Uterus (tissue), 4 donors: ENCODE results near the gene CLCN3. TPM values are rescaled to one million over a fixed set of nuclear protein-coding genes. Genes with fewer than 3 reads are reported as not detected.

Experiments
- DNase-seq, 2 donors: peaks; one replicate each; pipeline ENCODE4 v3.0.0-alpha.2; 2019 to 2020
- H3K27ac ChIP-seq, 2 donors: fragments of 200-600 bp; sonication (generic); 1 replicate in 1 of 2; 2 replicates in 1 of 2; pipeline ENCODE4 v1.5.1; 2016 to 2018
- H3K27me3 ChIP-seq, 2 donors: fragments of 200-600 bp; sonication (generic); one replicate each; pipeline ENCODE4 v1.5.1; 2018 to 2019; ENCODE audit warnings: control low read depth in 1 of 2
- H3K36me3 ChIP-seq, 2 donors: fragments of 200-600 bp; sonication (generic); one replicate each; pipeline ENCODE4 v1.5.1; 2019; ENCODE audit warnings: control low read depth in 1 of 2
- H3K4me1 ChIP-seq, 2 donors: fragments of 200-600 bp; sonication (generic); one replicate each; pipeline ENCODE4 v1.5.1; 2018 to 2019; ENCODE audit warnings: control low read depth in 1 of 2
- H3K4me3 ChIP-seq, 2 donors: fragments of 200-600 bp; sonication (generic); 1 replicate in 1 of 2; 2 replicates in 1 of 2; pipeline ENCODE4 v1.5.1; 2018 to 2019; ENCODE audit warnings: mild to moderate bottlenecking in 1 of 2
- H3K9me3 ChIP-seq, 2 donors: fragments of 200-600 bp; sonication (generic); one replicate each; pipeline ENCODE4 v1.5.1; 2019; ENCODE audit warnings: control low read depth in 1 of 2
- POLR2A ChIP-seq, 2 donors: fragments of 450-650 bp; IDR thresholded peaks; one replicate each; pipeline ENCODE4 v1.6.1; 2016; ENCODE audit warnings: antibody characterized with exemption in 2 of 2, mild to moderate bottlenecking in 1 of 2, moderate library complexity in 1 of 2
- intact Hi-C: fragments of 100-400 bp; cut with DNase I; formaldehyde crosslinking; loops from one replicate; pipeline ENCODE4 v1.15.1; 2023; ENCODE audit warnings: low total_unique reads
- total RNA-seq, 4 donors: library from RNA; depleted of rRNA in 3 of 4; stranded (reverse); fragments of >200 nt in 3 of 4; gene quantifications; one replicate each; pipeline versions ENCODE4 v1.1.0 to v1.2.4, GENCODE V29; 2014 to 2023
- TF ChIP-seq, protein P1 (sequence below), 4 experiments: fragments of 200-600 bp in 2 of 4; fragments of 450-650 bp in 2 of 4; sonication (generic) in 2 of 4; IDR thresholded peaks; one replicate each; pipeline ENCODE4 v1.5.1; 2016 to 2019; ENCODE audit warnings: antibody characterized with exemption in 4 of 4, mild to moderate bottlenecking in 2 of 4, moderate library complexity in 1 of 4
- donor health status: DM: yes; HTN: yes; CAD: no.

Gene CLCN3
- total RNA-seq, 4 donors from 2014 or later, result 12.4 to 57.3 (median 33.5) TPM

DNA sequence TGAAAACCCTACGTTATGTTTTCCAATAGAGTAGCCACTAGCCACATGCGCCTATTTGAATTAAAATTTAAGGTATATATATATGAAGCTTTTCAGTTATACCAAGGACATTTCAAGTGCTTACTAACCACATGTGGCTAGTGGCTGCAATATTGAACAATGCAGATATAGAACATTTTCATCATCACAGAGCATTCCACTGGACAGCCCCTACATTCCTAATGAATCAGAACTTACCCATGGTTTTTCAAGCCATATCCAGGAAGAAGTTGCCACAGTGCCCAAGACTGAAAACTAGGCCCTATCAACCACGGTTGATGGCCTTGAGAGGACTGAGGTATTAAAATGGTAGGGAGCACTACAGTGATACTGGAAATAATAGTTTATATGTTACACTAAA lies 37.7 kb upstream of the CLCN3 start:
- H3K27me3 ChIP-seq, result peaks cover 0 to 6% of the 10 kb centered on the region in 2 donors
- H3K36me3 ChIP-seq, result no peaks in the 10 kb centered on the region
- no peak overlapping the region for H3K27ac ChIP-seq
- TF ChIP-seq, protein P1, sequence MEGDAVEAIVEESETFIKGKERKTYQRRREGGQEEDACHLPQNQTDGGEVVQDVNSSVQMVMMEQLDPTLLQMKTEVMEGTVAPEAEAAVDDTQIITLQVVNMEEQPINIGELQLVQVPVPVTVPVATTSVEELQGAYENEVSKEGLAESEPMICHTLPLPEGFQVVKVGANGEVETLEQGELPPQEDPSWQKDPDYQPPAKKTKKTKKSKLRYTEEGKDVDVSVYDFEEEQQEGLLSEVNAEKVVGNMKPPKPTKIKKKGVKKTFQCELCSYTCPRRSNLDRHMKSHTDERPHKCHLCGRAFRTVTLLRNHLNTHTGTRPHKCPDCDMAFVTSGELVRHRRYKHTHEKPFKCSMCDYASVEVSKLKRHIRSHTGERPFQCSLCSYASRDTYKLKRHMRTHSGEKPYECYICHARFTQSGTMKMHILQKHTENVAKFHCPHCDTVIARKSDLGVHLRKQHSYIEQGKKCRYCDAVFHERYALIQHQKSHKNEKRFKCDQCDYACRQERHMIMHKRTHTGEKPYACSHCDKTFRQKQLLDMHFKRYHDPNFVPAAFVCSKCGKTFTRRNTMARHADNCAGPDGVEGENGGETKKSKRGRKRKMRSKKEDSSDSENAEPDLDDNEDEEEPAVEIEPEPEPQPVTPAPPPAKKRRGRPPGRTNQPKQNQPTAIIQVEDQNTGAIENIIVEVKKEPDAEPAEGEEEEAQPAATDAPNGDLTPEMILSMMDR (IDR thresholded peaks at IDR 0.05), result no peak
- intact Hi-C loops, result no loop called here
- H3K4me3 ChIP-seq, result no peak overlapping the region
- H3K4me1 ChIP-seq, result no peaks in the 10 kb centered on the region
- no peak for DNase-seq
- H3K9me3 ChIP-seq, result no peaks in the 10 kb centered on the region

DNA sequence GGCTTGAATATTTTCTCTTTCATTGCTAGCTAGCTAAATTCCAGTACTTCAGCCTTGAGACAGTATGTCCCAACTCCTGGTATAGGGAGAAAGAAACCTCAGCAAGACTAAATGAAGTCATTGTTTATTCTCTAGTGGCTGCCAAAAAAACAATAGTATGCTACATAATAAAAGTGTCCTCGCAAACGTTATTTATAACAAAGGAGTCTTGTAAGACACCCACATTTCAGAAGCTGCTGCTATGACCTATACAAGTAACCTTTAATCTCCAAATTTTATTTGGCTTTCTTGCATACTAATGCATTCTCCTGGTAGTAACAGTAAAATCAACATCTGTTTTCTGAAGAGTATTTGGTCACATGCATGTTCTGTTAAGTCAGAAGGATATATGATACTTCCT lies 36.8 kb upstream of the CLCN3 start:
- H3K4me3 ChIP-seq, result no peak overlapping the region
- no peak for DNase-seq
- intact Hi-C loops, result no loop called here
- H3K36me3 ChIP-seq, result no peaks in the 10 kb centered on the region
- H3K9me3 ChIP-seq, result no peaks in the 10 kb centered on the region
- no peak for TF ChIP-seq POLR2A (IDR thresholded peaks at IDR 0.05)
- TF ChIP-seq, protein P1 (IDR thresholded peaks at IDR 0.05), result no peak
- H3K27me3 ChIP-seq, result peaks cover 0 to under 1% of the 10 kb centered on the region in 2 donors
- no peaks in the 10 kb centered on the region for H3K4me1 ChIP-seq
- H3K27ac ChIP-seq, result no peak overlapping the region

DNA sequence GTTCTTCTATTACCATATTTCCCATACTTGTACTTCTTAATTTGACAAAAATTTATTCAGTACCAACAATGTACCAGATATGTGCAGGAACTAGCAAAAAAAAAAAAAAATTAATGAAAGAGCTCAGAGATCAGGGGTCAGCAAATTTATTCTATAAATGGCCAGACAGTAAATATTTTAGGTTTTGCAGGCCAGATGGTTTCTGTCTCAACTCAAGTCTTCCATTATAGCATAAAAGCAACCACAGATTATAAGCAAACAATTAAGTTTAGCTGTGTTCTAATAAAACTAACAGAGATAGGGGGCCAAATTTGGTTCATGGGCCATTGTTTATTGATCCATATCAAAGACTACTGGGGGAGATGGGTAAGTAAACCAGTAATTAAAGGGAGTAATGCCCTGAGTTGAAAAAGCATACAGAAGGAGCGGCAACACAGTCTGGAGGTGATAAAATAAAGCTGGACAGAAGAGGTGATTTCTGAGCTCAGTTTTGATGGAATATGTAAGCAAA lies 27.3 kb upstream of the CLCN3 start:
- no peak overlapping the region for H3K4me3 ChIP-seq
- intact Hi-C loops, result no loop called here
- TF ChIP-seq, protein P1 (IDR thresholded peaks at IDR 0.05), result no peak
- TF ChIP-seq POLR2A (IDR thresholded peaks at IDR 0.05), result no peak
- no peak overlapping the region for H3K27ac ChIP-seq
- H3K4me1 ChIP-seq, result no peaks in the 10 kb centered on the region
- no peaks in the 10 kb centered on the region for H3K27me3 ChIP-seq
- H3K36me3 ChIP-seq, result no peaks in the 10 kb centered on the region
- no peak for DNase-seq
- H3K9me3 ChIP-seq, result no peaks in the 10 kb centered on the region

DNA sequence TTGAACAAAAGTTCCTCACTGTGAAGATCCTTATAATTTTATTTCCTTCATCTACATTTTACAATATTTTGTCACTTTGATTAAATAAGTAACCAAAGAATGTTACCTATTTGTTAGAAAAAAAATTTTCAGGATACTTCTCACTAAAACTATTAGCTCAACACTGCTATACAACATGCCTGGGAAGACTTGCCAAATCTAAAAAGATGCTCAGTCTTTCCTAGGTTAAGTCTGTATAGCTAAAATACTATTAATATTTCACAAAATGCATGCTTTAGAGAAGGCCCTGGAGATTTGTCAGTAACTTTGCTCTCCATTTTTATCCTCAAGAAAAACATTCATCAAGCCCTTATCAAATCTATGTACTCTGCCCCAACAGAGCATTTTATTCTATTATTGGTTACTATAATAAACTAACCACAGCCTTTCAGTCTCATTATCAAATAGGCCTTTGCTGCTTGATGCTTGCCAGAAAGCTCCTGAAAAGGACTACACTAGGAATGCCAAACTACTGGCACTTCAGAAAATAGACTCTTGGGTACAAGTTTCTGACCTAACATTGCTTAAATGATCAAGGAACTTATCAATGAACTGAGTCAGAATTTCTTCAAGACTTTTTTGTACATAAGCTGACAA lies 25.7 kb upstream of the CLCN3 start:
- no peak for TF ChIP-seq POLR2A (IDR thresholded peaks at IDR 0.05)
- TF ChIP-seq, protein P1 (IDR thresholded peaks at IDR 0.05), result no peak
- DNase-seq, result no peak
- no peaks in the 10 kb centered on the region for H3K27me3 ChIP-seq
- no peak overlapping the region for H3K4me3 ChIP-seq
- H3K27ac ChIP-seq, result no peak overlapping the region
- H3K9me3 ChIP-seq, result no peaks in the 10 kb centered on the region
- H3K4me1 ChIP-seq, result no peaks in the 10 kb centered on the region
- intact Hi-C loops, result no loop called here
- no peaks in the 10 kb centered on the region for H3K36me3 ChIP-seq

DNA sequence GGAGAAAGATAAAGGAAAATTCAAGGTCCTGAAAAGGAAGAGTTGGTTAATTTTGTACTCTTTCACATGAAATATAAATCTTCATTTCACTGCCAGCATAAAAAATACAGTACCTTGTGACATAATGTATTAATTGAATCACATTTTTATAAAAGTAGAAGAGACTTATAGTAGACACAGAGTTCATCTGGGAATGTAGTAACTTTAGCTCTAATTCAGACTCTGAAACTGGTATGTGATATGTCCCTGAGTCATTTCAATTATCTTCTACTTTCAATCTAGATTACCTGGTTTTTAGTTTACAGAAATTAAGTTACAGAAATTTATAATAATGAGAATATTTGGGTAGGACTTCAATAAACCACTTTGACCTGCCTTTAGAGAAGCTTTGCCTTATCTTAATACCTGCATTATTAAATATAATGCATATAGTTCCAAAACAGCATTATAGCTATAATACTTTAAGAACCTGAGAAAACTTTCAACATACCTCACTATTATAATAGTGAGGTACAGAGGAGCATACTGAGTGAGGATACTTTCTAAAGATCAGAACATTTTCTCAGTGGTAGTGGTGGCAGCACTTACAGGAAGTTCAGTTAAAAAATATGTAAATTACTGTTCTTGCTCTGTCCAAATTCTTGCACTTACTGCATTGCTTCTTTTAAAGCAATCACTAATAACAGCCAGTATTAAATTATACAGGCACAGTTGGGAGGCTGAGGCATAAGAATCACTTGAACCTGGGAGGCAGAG lies 19.2 kb upstream of the CLCN3 start:
- Histone ChIP-seq H3K9me3 (no peaks in the 10 kb centered on the region), H3K36me3 (no peaks in the 10 kb centered on the region), H3K27me3 (no peaks in the 10 kb centered on the region), H3K4me1 (no peaks in the 10 kb centered on the region), H3K27ac (no peak overlapping the region), H3K4me3 (no peak overlapping the region)
- DNase-seq, result no peak
- no peak for TF ChIP-seq POLR2A (IDR thresholded peaks at IDR 0.05)
- TF ChIP-seq, protein P1 (IDR thresholded peaks at IDR 0.05), result no peak
- intact Hi-C loops, result no loop called here
